Endothelial cell (in vitro differentiated cells): ENCODE data around the gene VAC14. TPM values are rescaled to one million over a fixed set of nuclear protein-coding genes. Genes with fewer than 3 reads are reported as not detected.

Experiments
- DNase-seq: peaks from one replicate; pipeline ENCODE4 v3.0.0; 2021; ENCODE audit warnings: low spot score
- H3K27ac Mint-ChIP-seq: one replicate; pipeline ENCODE4 v1.8.0; 2021; ENCODE audit warnings: mixed read lengths, inconsistent platforms; ENCODE audit not compliant: unreplicated experiment
- H3K27me3 Mint-ChIP-seq: one replicate; pipeline ENCODE4 v1.8.0; 2021; ENCODE audit warnings: mild to moderate bottlenecking, moderate library complexity, mixed read lengths, inconsistent platforms; ENCODE audit not compliant: unreplicated experiment
- H3K36me3 Mint-ChIP-seq: one replicate; pipeline ENCODE4 v1.8.0; 2021; ENCODE audit warnings: mild to moderate bottlenecking, low read depth, mixed read lengths, inconsistent platforms; ENCODE audit not compliant: unreplicated experiment
- H3K4me1 Mint-ChIP-seq: one replicate; pipeline ENCODE4 v1.8.0; 2021; ENCODE audit warnings: mild to moderate bottlenecking, mixed read lengths, inconsistent platforms; ENCODE audit not compliant: unreplicated experiment
- H3K4me3 Mint-ChIP-seq: one replicate; pipeline ENCODE4 v1.8.0; 2021; ENCODE audit warnings: mild to moderate bottlenecking, mixed read lengths, inconsistent platforms; ENCODE audit not compliant: unreplicated experiment
- H3K9me3 Mint-ChIP-seq: one replicate; pipeline ENCODE4 v1.8.0; 2021; ENCODE audit warnings: mixed read lengths, inconsistent platforms; ENCODE audit not compliant: unreplicated experiment
- total RNA-seq: library from RNA; stranded (reverse); fragmentation: NEBNext Ultra II Directional; extraction: Animal tissue kit (Norgen Biotek cat#: 25700); gene quantifications from one replicate; pipeline ENCODE4 v1.2.1, GENCODE V29; 2021; ENCODE audit not compliant: unreplicated experiment
- TF ChIP-seq, protein P1 (sequence below): fragments of 200-600 bp; sonication (generic); IDR thresholded peaks from one replicate; pipeline ENCODE4 v1.5.0; 2021; ENCODE audit warnings: antibody characterized with exemption; ENCODE audit not compliant: unreplicated experiment

VAC14 gene
- total RNA-seq, 1 donor from 2014 or later: 35.6 TPM

DNA sequence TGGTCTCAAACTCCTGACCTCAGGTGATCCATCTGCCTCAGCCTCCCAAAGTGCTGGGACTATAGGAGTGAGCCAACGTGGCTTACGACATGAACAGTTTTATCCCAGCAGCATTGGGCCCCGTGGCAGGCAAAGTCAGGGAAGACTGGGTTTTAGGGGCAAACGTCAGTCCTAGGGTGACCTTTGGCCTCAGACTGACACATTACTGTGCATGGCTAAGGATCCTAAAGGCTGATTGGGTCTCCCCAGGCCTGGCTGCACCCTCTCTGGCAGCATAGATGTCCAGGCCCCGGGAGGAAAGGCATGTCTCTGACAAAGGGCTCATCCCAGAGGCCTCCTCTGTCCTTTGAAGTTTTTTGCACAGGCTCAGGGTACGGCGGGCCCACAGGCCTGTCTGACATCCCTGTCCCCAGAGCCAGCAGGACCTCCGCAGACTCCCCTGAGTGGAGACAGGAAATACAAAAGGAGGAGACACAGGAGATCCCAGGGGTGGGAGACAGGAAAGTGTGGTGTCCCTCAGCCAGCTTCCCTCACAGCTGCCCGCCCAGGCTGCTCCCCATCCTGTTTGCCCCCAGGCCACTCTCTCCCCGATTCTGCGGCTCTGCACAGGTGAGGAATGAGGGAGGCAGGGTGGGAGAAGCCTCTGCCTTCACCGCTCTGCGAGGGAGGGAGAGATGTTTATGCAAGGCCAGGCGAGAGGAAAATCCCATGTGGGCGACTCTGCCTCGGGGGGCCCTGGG is 60.6 kb downstream of the VAC14 start:
- peak overlapping the region; percentile 31 for H3K4me3 Mint-ChIP-seq
- H3K27ac Mint-ChIP-seq: no peak overlapping the region
- peaks cover 29% of the 10 kb centered on the region for H3K4me1 Mint-ChIP-seq

DNA sequence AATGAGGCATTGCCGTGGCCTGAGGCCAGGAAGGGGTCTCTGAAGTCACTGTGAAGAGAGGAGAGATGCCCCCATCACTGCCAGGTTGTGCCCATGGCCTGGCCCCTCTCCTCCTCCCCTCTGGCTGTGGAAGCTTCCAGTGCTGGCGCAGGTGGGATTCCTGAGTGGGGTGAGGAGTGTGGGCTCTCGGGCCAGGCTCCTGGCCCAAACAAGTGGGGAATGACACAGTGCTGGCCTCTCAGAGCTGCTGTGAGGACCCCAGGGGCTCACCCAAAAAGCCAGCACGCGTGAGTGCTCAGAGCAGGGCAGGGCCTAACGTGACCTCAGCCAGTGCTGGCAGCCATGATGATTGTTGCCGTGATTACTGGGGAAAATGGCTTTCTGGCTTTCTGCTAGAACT is 61.6 kb downstream of the VAC14 start:
- Mint-ChIP-seq H3K4me3 (no peak overlapping the region), H3K27me3 (peaks cover 13% of the 10 kb centered on the region), H3K36me3 (peaks cover 20% of the 10 kb centered on the region), H3K27ac (no peak overlapping the region), H3K9me3 (no peaks in the 10 kb centered on the region), H3K4me1 (peaks cover 38% of the 10 kb centered on the region)
- TF ChIP-seq, protein P1, sequence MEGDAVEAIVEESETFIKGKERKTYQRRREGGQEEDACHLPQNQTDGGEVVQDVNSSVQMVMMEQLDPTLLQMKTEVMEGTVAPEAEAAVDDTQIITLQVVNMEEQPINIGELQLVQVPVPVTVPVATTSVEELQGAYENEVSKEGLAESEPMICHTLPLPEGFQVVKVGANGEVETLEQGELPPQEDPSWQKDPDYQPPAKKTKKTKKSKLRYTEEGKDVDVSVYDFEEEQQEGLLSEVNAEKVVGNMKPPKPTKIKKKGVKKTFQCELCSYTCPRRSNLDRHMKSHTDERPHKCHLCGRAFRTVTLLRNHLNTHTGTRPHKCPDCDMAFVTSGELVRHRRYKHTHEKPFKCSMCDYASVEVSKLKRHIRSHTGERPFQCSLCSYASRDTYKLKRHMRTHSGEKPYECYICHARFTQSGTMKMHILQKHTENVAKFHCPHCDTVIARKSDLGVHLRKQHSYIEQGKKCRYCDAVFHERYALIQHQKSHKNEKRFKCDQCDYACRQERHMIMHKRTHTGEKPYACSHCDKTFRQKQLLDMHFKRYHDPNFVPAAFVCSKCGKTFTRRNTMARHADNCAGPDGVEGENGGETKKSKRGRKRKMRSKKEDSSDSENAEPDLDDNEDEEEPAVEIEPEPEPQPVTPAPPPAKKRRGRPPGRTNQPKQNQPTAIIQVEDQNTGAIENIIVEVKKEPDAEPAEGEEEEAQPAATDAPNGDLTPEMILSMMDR: no peak
- DNase-seq: no peak

More for the DNA sequence above, 60.6 kb downstream of the VAC14 start:
- Mint-ChIP-seq H3K27me3 (peaks cover 13% of the 10 kb centered on the region), H3K36me3 (peaks cover 20% of the 10 kb centered on the region), H3K9me3 (no peaks in the 10 kb centered on the region)
- no peak for DNase-seq
- TF ChIP-seq, protein P1: no peak

DNA sequence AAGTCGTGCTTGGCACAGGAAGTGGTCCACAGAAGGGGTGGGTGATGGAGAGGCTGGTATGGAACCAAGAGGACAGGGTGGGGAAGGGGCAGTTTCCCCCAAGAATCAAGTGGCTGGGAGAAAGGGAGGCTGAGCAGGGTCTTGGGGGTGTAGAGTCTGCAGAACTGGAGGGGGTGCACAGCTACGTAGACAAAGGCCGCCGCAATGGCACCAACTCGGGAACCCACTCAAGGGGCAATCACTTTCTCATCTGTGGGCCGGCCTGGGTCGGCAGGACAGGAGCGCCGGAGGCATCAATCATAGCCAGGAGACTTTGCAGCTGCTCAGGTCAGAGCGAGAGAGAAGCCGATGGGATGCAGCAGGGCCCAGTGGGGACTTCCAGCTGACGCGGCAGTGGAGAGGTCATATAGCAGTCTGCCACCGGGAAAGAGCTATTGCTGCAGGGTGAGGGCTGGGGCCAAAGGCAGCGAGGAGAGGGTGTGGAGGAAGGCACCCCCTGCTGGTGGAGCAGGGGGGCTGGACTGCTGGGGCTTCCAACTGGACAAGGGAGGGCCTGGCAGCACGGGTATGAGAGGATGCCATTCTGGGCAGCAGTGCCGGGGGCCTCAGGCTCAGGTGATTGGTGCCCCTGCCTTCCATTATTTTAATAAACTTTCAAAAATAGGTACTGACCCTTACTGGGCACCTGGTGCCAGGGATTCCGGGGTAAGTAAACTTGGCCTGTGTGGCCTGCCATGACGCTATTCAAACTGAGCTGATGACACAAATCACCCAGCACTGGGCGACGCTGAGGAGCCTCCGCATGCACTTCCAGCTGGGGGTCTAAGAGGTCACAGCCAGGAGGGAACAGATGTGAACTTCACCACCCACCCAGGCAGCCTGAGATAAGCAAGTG is 62.6 kb downstream of the VAC14 start:
- no peak overlapping the region for H3K27ac Mint-ChIP-seq
- no peak overlapping the region for H3K4me3 Mint-ChIP-seq
- H3K4me1 Mint-ChIP-seq: peaks cover 38% of the 10 kb centered on the region

DNA sequence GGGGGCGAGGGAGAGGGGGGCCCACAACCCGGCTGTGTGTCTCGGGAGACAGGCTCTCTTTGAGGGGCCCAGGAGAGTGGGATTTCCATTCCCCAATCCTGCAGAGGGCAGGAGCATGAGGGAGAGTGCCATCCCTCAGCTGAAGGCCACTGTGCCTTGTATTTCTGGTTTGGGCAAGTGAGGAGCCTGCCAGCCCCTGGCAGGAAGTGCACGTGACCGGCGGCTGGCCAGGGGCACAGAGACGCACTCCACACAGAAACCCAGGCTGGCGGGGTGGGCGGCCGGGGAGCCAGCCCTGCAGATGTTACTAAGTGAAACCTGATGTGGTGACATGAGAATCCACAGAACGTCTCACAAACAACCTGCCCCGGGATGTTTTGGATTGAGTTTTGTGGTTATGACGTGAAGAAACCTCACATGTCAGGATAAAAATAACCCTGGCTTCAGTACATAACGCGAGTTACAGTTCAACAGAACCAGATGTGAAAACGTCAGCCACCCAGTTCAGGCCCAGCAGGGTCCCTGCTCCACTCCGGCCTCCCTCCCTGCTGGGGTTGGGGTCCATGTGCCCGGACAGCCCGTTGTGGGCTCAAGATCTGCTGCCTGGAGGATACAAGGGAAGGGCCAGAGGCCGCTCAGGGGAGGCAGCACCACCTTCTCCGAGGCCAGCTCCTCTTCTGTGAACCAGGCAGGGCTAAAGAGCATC is 63.4 kb downstream of the VAC14 start:
- Mint-ChIP-seq H3K4me1 (peaks cover 38% of the 10 kb centered on the region), H3K27me3 (peaks cover 13% of the 10 kb centered on the region), H3K36me3 (peaks cover 13% of the 10 kb centered on the region), H3K9me3 (no peaks in the 10 kb centered on the region), H3K27ac (no peak overlapping the region), H3K4me3 (no peak overlapping the region)
- TF ChIP-seq, protein P1: no peak
- DNase-seq: no peak

More for the DNA sequence above, 62.6 kb downstream of the VAC14 start:
- DNase-seq: peak; percentile 71
- TF ChIP-seq, protein P1: peak; percentile 72
- H3K36me3 Mint-ChIP-seq: peaks cover 15% of the 10 kb centered on the region
- H3K9me3 Mint-ChIP-seq: no peaks in the 10 kb centered on the region
- H3K27me3 Mint-ChIP-seq: peaks cover 13% of the 10 kb centered on the region
